ENCODE measurements around the gene CBX5. TPM values are rescaled to one million over a fixed set of nuclear protein-coding genes. Genes with fewer than 3 reads are reported as not detected.
"Not testable (repeated sequence)": the region's sequence is repeated elsewhere in the genome, so short reads cannot be mapped to it uniquely, and the experiment has no call there.

The CBX5 gene
- total RNA-seq, 1 donor from 2014 or later: 19.4 TPM

GRCh38 chr12:54228471-54228870, 51.5 kb downstream of the CBX5 start:
- H3K27ac ChIP-seq: no peak overlapping the region
- H3K4me3 ChIP-seq: no peak overlapping the region
- no peaks in the 10 kb centered on the region for H3K36me3 ChIP-seq
- peaks cover 0 to 7% of the 10 kb centered on the region in 2 donors for H3K4me1 ChIP-seq
- DNase-seq (ENCODE audit: low spot score in 2 of 2): no peak
- intact Hi-C loops (cut with DNase I): no loop called here
- no peaks in the 10 kb centered on the region for H3K27me3 ChIP-seq
- TF ChIP-seq, protein P1, sequence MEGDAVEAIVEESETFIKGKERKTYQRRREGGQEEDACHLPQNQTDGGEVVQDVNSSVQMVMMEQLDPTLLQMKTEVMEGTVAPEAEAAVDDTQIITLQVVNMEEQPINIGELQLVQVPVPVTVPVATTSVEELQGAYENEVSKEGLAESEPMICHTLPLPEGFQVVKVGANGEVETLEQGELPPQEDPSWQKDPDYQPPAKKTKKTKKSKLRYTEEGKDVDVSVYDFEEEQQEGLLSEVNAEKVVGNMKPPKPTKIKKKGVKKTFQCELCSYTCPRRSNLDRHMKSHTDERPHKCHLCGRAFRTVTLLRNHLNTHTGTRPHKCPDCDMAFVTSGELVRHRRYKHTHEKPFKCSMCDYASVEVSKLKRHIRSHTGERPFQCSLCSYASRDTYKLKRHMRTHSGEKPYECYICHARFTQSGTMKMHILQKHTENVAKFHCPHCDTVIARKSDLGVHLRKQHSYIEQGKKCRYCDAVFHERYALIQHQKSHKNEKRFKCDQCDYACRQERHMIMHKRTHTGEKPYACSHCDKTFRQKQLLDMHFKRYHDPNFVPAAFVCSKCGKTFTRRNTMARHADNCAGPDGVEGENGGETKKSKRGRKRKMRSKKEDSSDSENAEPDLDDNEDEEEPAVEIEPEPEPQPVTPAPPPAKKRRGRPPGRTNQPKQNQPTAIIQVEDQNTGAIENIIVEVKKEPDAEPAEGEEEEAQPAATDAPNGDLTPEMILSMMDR (IDR thresholded peaks at IDR 0.05): no peak
- no peaks in the 10 kb centered on the region for H3K9me3 ChIP-seq

DNA sequence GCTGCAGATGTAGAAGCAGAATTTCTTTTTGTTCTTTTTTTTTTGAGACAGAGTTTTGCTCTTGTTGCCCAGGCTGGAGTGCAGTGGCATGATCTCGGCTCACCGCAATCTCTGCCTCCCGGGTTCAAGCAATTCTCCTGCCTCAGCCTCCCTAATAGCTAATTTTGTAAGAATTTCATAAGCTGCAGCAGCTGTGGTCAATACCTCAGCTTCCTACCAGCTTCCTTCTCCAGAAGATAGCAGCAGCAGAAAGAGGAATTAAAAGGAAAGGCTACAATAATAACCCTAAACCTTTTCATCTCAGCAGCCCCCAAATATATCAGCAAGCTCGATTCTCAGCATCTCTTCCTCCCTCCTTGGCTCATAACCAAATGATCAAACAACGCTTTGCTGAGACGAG, 52.0 kb downstream of the CBX5 start:
- H3K36me3 ChIP-seq; H3K4me1 ChIP-seq; H3K27me3 ChIP-seq; DNase-seq (ENCODE audit: low spot score in 2 of 2); intact Hi-C loops (cut with DNase I); H3K9me3 ChIP-seq; H3K27ac ChIP-seq; H3K4me3 ChIP-seq: not testable (repeated sequence)

GRCh38 chr12:54227376-54227775, 52.5 kb downstream of the CBX5 start:
- intact Hi-C loops (cut with DNase I): no loop called here
- Histone ChIP-seq H3K27ac (no peak overlapping the region), H3K36me3 (no peaks in the 10 kb centered on the region), H3K4me3 (no peak overlapping the region), H3K9me3 (no peaks in the 10 kb centered on the region), H3K4me1 (peaks cover 0 to 5% of the 10 kb centered on the region in 2 donors), H3K27me3 (no peaks in the 10 kb centered on the region)
- TF ChIP-seq, protein P1 (IDR thresholded peaks at IDR 0.05): no peak
- no peak for DNase-seq (ENCODE audit: low spot score in 2 of 2)

DNA sequence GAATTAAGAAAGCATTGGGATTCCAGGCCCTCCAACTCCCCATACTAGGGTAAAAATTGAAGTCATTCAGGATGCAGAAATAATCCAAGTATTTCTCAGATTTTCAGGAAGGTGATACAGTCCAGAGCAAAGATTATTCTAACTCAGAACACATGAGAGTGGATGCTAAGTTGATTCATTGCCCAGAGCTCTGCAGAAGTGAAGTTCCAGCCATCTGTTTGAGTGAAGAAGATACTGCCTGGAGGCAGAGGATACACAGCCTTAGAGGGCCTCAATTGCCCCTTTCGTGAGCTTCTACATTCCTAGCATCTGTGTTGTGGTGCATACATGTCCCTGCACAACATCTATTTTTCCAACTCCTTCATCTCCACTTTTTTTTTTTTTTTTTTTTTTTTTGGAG, 54.3 kb downstream of the CBX5 start:
- no peaks in the 10 kb centered on the region for H3K27me3 ChIP-seq
- H3K4me1 ChIP-seq: peaks cover 0 to 4% of the 10 kb centered on the region in 2 donors
- H3K36me3 ChIP-seq: no peaks in the 10 kb centered on the region
- intact Hi-C loops (cut with DNase I): no loop called here
- DNase-seq (ENCODE audit: low spot score in 2 of 2): no peak
- no peak overlapping the region for H3K27ac ChIP-seq
- TF ChIP-seq, protein P1 (IDR thresholded peaks at IDR 0.05): no peak
- no peaks in the 10 kb centered on the region for H3K9me3 ChIP-seq
- no peak overlapping the region for H3K4me3 ChIP-seq

DNA sequence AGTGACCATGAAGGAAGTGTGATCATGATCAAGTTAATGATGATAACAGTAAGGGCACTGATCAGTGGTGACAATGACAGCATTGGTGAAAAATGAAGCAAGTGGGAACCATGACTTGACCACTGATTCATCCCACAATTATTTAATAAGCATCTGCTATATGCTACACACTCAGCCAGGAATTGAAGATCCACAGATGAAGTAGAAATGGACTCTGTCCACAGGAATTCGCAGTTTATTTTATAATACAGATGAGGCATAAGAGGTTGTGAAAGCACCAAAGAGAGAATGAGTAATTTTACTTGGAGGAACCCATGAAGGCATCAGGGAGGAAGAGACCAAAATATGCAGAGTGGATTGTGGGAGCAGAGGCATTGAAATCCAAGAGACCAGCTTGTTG, 57.3 kb downstream of the CBX5 start:
- Histone ChIP-seq H3K27ac (no peak overlapping the region), H3K9me3 (no peaks in the 10 kb centered on the region), H3K4me1 (peaks cover 2 to 3% of the 10 kb centered on the region in 2 donors), H3K4me3 (no peak overlapping the region), H3K27me3 (no peaks in the 10 kb centered on the region), H3K36me3 (no peaks in the 10 kb centered on the region)
- intact Hi-C loops (cut with DNase I): loop anchor here (5.0 kb wide), 1 partner anchor 140 kb away; the partner anchor contains the start of gene GPR84
- TF ChIP-seq, protein P1 (IDR thresholded peaks at IDR 0.05): no peak
- DNase-seq (ENCODE audit: low spot score in 2 of 2): no peak

DNA sequence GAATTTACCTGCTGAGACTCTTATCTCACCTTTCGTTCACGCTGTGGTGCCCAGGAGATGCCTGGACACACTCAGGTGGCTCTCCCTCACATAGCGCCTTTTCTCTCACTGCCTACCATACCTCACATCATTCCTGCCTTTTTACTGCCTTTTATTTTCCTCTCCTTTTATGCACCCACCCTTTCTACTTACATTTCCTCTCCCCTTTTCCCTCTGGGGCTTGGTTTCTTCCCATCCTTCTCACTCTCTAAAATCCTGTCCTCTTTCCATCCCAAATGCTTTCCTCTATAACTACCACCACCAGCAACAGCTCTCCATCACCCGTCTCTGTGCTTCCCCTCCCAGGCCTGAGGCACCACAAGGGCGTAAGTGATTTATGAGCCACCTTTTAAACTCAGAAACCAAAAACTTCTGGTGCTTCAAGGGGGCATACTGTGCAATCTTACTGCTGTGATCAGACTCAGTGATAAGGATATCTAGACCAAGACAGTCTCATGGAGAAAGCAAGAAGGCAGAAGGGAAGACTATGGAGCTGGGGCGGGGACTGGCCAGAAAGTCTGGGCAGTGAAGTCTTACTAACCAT, 58.4 kb downstream of the CBX5 start:
- Histone ChIP-seq H3K27me3 (no peaks in the 10 kb centered on the region), H3K4me1 (peaks cover 7 to 10% of the 10 kb centered on the region in 2 donors), H3K36me3 (no peaks in the 10 kb centered on the region), H3K4me3 (no peak overlapping the region), H3K27ac (no peak overlapping the region), H3K9me3 (no peaks in the 10 kb centered on the region)
- TF ChIP-seq, protein P1 (IDR thresholded peaks at IDR 0.05): no peak
- intact Hi-C loops (cut with DNase I): loop anchor here (5.0 kb wide), 1 partner anchor 141 kb away; the partner anchor contains the start of gene GPR84
- no peak for DNase-seq (ENCODE audit: low spot score in 2 of 2)

Data from ascending aorta (tissue), 2 donors.